C4-2B (cell line): ENCODE results near the gene EXOC3L1.

Experiments used
- H3K27ac ChIP-seq: fragments of 450-650 bp; 2 replicates; pipeline ENCODE4 v1.5.1; 2017
- ZFX ChIP-seq: fragments of 450-650 bp; IDR thresholded peaks from 2 replicates; pipeline ENCODE4 v1.6.1; 2017
- TF ChIP-seq, protein P1 (sequence below): fragments of 450-650 bp; conservative IDR thresholded peaks from 2 replicates; pipeline ENCODE4 v1.5.1; 2017; ENCODE audit warnings: mild to moderate bottlenecking

EXOC3L1 gene

GRCh38 chr16:67184995-67185650 lies 4.8 kb downstream of the EXOC3L1 start:
- H3K27ac ChIP-seq: peak overlapping the region; percentile 91
- TF ChIP-seq ZFX: no peak
- TF ChIP-seq, protein P1, sequence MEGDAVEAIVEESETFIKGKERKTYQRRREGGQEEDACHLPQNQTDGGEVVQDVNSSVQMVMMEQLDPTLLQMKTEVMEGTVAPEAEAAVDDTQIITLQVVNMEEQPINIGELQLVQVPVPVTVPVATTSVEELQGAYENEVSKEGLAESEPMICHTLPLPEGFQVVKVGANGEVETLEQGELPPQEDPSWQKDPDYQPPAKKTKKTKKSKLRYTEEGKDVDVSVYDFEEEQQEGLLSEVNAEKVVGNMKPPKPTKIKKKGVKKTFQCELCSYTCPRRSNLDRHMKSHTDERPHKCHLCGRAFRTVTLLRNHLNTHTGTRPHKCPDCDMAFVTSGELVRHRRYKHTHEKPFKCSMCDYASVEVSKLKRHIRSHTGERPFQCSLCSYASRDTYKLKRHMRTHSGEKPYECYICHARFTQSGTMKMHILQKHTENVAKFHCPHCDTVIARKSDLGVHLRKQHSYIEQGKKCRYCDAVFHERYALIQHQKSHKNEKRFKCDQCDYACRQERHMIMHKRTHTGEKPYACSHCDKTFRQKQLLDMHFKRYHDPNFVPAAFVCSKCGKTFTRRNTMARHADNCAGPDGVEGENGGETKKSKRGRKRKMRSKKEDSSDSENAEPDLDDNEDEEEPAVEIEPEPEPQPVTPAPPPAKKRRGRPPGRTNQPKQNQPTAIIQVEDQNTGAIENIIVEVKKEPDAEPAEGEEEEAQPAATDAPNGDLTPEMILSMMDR: peak; percentile 75

- peak overlapping the region; percentile 91 for H3K27ac ChIP-seq
- TF ChIP-seq, protein P1: no peak
- no peak for TF ChIP-seq ZFX
These were observed 5.4 kb downstream of the EXOC3L1 start for GRCh38 chr16:67184453-67184994.

GRCh38 chr16:67183627-67184452 lies 6.1 kb downstream of the EXOC3L1 start, which contains the start of gene MATCAP1:
TSS of gene MATCAP1 (minus strand) at chr16:67183963. CDS start at chr16:67180610, 3,353 bp downstream.
- TF ChIP-seq, protein P1: no peak
- 0 out of 2 replicates have a peak, but pooled peaks have one; percentile 11 for TF ChIP-seq ZFX
- H3K27ac ChIP-seq: peak within 1 kb of the TSS; percentile 91

DNA sequence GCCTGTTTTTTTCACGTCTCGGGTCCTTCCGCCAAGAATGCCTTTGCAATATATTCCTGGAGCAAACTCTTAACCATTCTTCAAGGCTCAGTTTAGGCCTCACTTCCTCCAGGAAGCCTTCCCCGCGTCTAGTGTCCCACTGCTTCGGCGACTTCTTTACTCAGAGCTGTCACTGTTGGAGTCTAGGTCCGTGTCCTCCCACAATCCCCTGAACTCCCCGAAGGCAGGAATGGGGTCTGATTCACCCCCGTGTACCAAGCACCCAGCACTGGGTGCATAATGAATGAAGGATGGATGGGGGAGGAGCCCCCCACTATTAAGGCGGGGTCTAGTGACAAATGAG lies 6.7 kb downstream of the EXOC3L1 start:
- TF ChIP-seq, protein P1: no peak
- TF ChIP-seq ZFX: 0 out of 2 replicates have a peak, but pooled peaks have one; percentile 24
- H3K27ac ChIP-seq: peak overlapping the region; percentile 91

DNA sequence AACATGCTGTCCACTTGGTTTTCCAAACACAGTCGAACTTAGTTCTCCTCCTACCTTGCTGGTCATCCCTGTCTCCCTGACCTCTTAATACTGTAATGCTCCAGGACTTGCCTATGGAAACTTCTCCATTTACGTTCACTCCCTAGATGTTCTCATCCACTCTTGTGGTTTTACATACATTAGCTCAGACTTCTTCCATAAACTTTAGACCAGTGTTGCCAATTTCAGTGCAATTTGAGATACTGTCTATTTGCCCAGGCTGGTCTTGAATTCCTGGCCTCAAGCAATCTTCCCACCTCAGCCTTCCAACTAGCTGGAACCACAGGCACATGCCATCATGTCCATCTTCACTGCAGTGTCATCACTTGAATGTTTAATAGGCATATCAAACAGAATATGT lies 7.6 kb downstream of the EXOC3L1 start:
- H3K27ac ChIP-seq: no peak overlapping the region
- TF ChIP-seq, protein P1: no peak
- TF ChIP-seq ZFX: no peak

DNA sequence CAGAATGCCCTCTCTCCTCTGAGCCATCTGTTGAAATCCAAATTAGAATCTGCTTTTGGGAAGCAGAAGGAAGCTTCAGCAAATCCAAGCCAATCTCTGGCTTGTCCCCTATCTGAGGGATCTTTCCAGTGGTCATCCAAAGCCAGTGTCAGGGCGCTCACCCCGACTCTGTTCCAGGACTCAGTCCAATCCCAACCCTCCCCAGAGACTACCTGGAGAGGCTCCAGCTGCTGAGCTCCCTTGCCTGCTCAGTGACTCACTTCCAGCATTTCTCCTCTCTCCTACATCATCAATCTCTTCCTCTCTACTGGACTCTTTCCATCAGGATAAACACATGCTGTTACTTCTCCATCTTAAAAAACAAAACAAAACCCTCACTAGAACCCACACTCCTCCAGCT lies 8.6 kb downstream of the EXOC3L1 start:
- TF ChIP-seq, protein P1: no peak
- no peak for TF ChIP-seq ZFX
- H3K27ac ChIP-seq: no peak overlapping the region

DNA sequence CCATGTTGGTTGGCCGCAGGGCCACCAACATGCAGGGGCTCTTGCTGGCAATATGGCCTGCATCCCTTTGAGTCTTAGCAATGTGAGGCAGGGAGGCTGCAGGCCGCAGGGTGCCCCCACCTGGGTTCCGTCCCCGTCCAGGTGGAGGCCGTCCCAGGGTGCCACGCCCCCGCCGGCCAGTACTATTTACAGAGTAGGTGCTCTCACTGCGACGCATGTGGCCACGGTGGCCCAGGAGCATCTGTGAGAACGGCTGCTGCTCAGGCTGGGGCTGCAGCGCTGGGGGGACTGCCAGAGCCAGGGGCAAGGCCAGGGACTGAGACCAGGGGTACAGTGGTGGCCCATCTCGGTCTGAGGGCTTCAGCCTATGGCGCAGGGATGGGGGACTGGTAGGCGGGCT lies 9.8 kb downstream of the EXOC3L1 start:
- TF ChIP-seq, protein P1: no peak
- TF ChIP-seq ZFX: no peak
- H3K27ac ChIP-seq: no peak overlapping the region; the same call in 1 of the 2 replicates
